HCT116 (cell line): ENCODE measurements around the gene VEPH1. TPM values are rescaled to one million over a fixed set of nuclear protein-coding genes. Genes with fewer than 3 reads are reported as not detected.

Experiments
- ATAC-seq: fragments of 200-7000 bp; cut with Tn5 transposase; 2 replicates; pipeline ENCODE4 v1.9.1; 2020; ENCODE audit warnings: mild to moderate bottlenecking, moderate library complexity
- BruUV-seq: library from RNA; stranded (reverse); fragments of 400-500 nt; replicated peaks from 2 replicates; lab custom pipeline; 2021; lab: Mats Ljungman, UMichigan
- CTCF ChIA-PET: fragments of 300-600 bp; sonication (Branson Sonifier 250); formaldehyde crosslinking; loops from one replicate; lab custom pipeline; 2021; ENCODE audit warnings: antibody characterized with exemption; lab: Charles Lee
- POLR2A ChIA-PET: fragments of 300-600, 350-600 bp; sonication (Branson Sonifier 250); formaldehyde crosslinking; loops from one replicate; lab custom pipeline; 2021; ENCODE audit warnings: antibody characterized with exemption; lab: Charles Lee
- RAD21 ChIA-PET, 2 experiments: fragments of 300-600 bp; sonication (Branson Sonifier 250); formaldehyde crosslinking; loops; one replicate each; lab custom pipeline; 2023; ENCODE audit warnings: low total read pairs in 2 of 2; ENCODE audit not compliant: uncharacterized antibody in 2 of 2, unreplicated experiment in 2 of 2, low non-redundant PET in 1 of 2; lab: Charles Lee
- DNase-seq: peaks from one replicate; pipeline ENCODE4 v3.0.0-alpha.2; 2010; ENCODE audit warnings: low read depth, low spot score
- H2AFZ ChIP-seq: fragments of 200-600 bp; shearing (Covaris generic), sonication (generic); 2 replicates; pipeline ENCODE4 v1.6.1; 2017; ENCODE audit warnings: low read depth, mixed run types, mixed read lengths, antibody characterized with exemption, low read length; ENCODE audit not compliant: poor library complexity, severe bottlenecking
- H3K27ac ChIP-seq: 2 replicates; pipeline ENCODE4 v1.5.1; 2012; ENCODE audit warnings: low read depth, low read length
- H3K27me3 ChIP-seq: fragments of 200-600 bp; sonication (generic); 2 replicates; pipeline ENCODE4 v1.6.1; 2016; ENCODE audit warnings: mixed run types, low read length, mixed read lengths; ENCODE audit not compliant: insufficient read depth
- H3K36me3 ChIP-seq, 2 experiments: fragments of 200-500 bp in 1 of 2; fragments of 200-600 bp in 1 of 2; sonication (Bioruptor generic) in 1 of 2; sonication (generic) in 1 of 2; 2 replicates each; pipeline versions ENCODE4 v1.5.1 to v1.6.1; 2014 to 2016; ENCODE audit warnings: low read length in 2 of 2, inconsistent platforms in 1 of 2, mixed read lengths in 1 of 2, mixed run types in 1 of 2; ENCODE audit not compliant: insufficient read depth in 2 of 2, control insufficient read depth in 1 of 2
- H3K4me1 ChIP-seq, 2 experiments: fragments of 200-600 bp in 1 of 2; sonication (generic) in 1 of 2; 2 replicates each; pipeline versions ENCODE4 v1.5.1 to v1.6.1; 2012 to 2017; ENCODE audit warnings: low read length in 2 of 2, inconsistent platforms in 1 of 2, mild to moderate bottlenecking in 1 of 2, mixed read lengths in 1 of 2, mixed run types in 1 of 2, moderate library complexity in 1 of 2; ENCODE audit not compliant: insufficient read depth in 2 of 2, control insufficient read depth in 1 of 2
- H3K4me2 ChIP-seq: fragments of 200-600 bp; sonication (generic); 2 replicates; pipeline ENCODE4 v1.6.1; 2017; ENCODE audit warnings: mixed run types, low read length, mixed read lengths
- H3K4me3 ChIP-seq, 2 experiments: fragments of 200-600 bp in 1 of 2; sonication (generic) in 1 of 2; replicated peaks in 1 of 2; 2 replicates each; pipeline ENCODE4 v1.5.1; 2011 to 2016; ENCODE audit warnings: low read length in 2 of 2, control low read depth in 1 of 2, low read depth in 1 of 2, mild to moderate bottlenecking in 1 of 2, mixed read lengths in 1 of 2, mixed run types in 1 of 2
- H3K79me2 ChIP-seq: fragments of 200-600 bp; sonication (generic); 2 replicates; pipeline ENCODE4 v1.6.1; 2017; ENCODE audit warnings: mild to moderate bottlenecking, mixed run types, low read length, moderate library complexity, mixed read lengths; ENCODE audit not compliant: insufficient read depth
- H3K9ac ChIP-seq: fragments of 200-600 bp; sonication (generic); 2 replicates; pipeline ENCODE4 v1.6.1; 2016; ENCODE audit warnings: low read length, mixed read lengths
- H3K9me2 ChIP-seq: fragments of 200-600 bp; sonication (generic), shearing (Covaris generic); 2 replicates; pipeline ENCODE4 v1.6.1; 2017; ENCODE audit warnings: mixed run types, mild to moderate bottlenecking, moderate library complexity; ENCODE audit not compliant: insufficient read depth
- H3K9me3 ChIP-seq, 2 experiments: fragments of 200-500 bp in 1 of 2; fragments of 200-600 bp in 1 of 2; sonication (Bioruptor generic) in 1 of 2; sonication (generic) in 1 of 2; 2 replicates each; pipeline ENCODE4 v1.6.1; 2014 to 2017; ENCODE audit warnings: low read length in 2 of 2, mixed read lengths in 2 of 2, inconsistent platforms in 1 of 2, low read depth in 1 of 2, mild to moderate bottlenecking in 1 of 2, mixed run types in 1 of 2, moderate library complexity in 1 of 2; ENCODE audit not compliant: control insufficient read depth in 1 of 2, insufficient read depth in 1 of 2
- H4K20me1 ChIP-seq: fragments of 200-600 bp; sonication (generic), shearing (Covaris generic); 2 replicates; pipeline ENCODE4 v1.6.1; 2017; ENCODE audit warnings: mixed run types, mild to moderate bottlenecking, moderate library complexity; ENCODE audit not compliant: insufficient read depth
- CBX3 ChIP-seq: IDR thresholded peaks from 2 replicates; pipeline ENCODE4 v1.6.1; 2012; ENCODE audit warnings: low read depth
- CEBPB ChIP-seq: IDR thresholded peaks from 2 replicates; pipeline ENCODE4 v1.6.1; 2012; ENCODE audit warnings: low read depth
- CTCF ChIP-seq, 3 experiments: fragments of 200-600 bp in 1 of 3; sonication (generic) in 1 of 3; IDR thresholded peaks in 2 of 3; conservative IDR thresholded peaks in 1 of 3; 2 replicates each; pipeline ENCODE4 v1.5.1; 2012 to 2017; ENCODE audit warnings: low read depth in 2 of 3, low read length in 2 of 3, antibody characterized with exemption in 1 of 3, borderline replicate concordance in 1 of 3, control low read depth in 1 of 3, mild to moderate bottlenecking in 1 of 3, mixed read lengths in 1 of 3, mixed run types in 1 of 3, moderate library complexity in 1 of 3; ENCODE audit not compliant: insufficient read depth in 1 of 3
- EGR1 ChIP-seq: IDR thresholded peaks from 2 replicates; pipeline ENCODE4 v1.6.1; 2012; ENCODE audit warnings: low read depth
- EZH2 ChIP-seq: fragments of 200-600 bp; sonication (generic); IDR thresholded peaks from 2 replicates; pipeline ENCODE4 v1.6.1; 2017; ENCODE audit warnings: antibody characterized with exemption, mixed run types
- EZH2phosphoT487 ChIP-seq: fragments of 200-600 bp; IDR thresholded peaks from 2 replicates; pipeline ENCODE4 v1.6.1; 2018; ENCODE audit warnings: antibody characterized with exemption, borderline replicate concordance
- FOSL1 ChIP-seq: IDR thresholded peaks from 2 replicates; pipeline ENCODE4 v1.6.1; 2012; ENCODE audit warnings: low read depth
- MAX ChIP-seq: IDR thresholded peaks from 2 replicates; pipeline ENCODE4 v1.6.1; 2012
- POLR2A ChIP-seq: IDR thresholded peaks from 2 replicates; pipeline ENCODE4 v1.7.0; 2011; ENCODE audit warnings: borderline replicate concordance; ENCODE audit not compliant: insufficient read depth, insufficient read length; ENCODE audit errors: extremely low read depth
- POLR2AphosphoS5 ChIP-seq: IDR thresholded peaks from 2 replicates; pipeline ENCODE4 v1.6.1; 2011; ENCODE audit warnings: mild to moderate bottlenecking, low read depth, low read length, moderate library complexity
- SP1 ChIP-seq: IDR thresholded peaks from 2 replicates; pipeline ENCODE4 v1.6.1; 2012; ENCODE audit warnings: low read depth
- SRF ChIP-seq: IDR thresholded peaks from 2 replicates; pipeline ENCODE4 v1.6.1; 2012; ENCODE audit warnings: low read depth
- TCF7L2 ChIP-seq: IDR thresholded peaks from 2 replicates; pipeline ENCODE4 v1.7.0; 2011; ENCODE audit warnings: borderline replicate concordance, inconsistent platforms; ENCODE audit not compliant: insufficient read depth, insufficient read length; ENCODE audit errors: extremely low read depth
- YY1 ChIP-seq: IDR thresholded peaks from 2 replicates; pipeline ENCODE4 v1.6.1; 2011; ENCODE audit warnings: low read length, low read depth, moderate library complexity, mild to moderate bottlenecking; ENCODE audit not compliant: insufficient replicate concordance; ENCODE audit errors: extremely low read depth
- intact Hi-C: fragments of 100-400 bp; cut with micrococcal nuclease; formaldehyde crosslinking; loops from 2 replicates; pipeline ENCODE4 v1.10.0; 2022
- total RNA-seq: library from RNA; stranded (reverse); gene quantifications from one replicate; pipeline ENCODE4 v1.2.1, GENCODE V29; 2021; ENCODE audit not compliant: unreplicated experiment
- TF ChIP-seq, protein P1 (sequence below): IDR thresholded peaks from 2 replicates; pipeline ENCODE4 v1.6.1; 2012; ENCODE audit warnings: low read depth

Gene VEPH1
- total RNA-seq, 1 experiment from 2014 or later, result 4.9 TPM

DNA sequence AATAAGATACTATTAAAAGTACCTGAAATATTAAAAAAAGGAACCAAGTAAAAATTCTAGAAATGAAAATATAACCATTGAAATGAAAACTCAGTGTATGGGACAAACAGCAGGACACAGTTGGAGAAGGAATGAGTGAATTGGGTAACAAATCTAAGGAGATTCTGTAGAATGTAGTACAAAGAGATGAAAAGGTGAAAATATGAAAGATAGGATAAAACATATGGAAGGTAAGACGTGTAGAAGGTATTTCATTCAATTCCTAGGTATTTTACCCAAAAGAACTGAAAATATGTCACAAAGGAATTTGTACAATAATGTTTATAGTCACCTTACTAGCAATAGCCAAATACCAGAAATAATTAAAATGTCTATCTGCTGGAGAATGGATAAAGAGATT lies 260.4 kb downstream of the VEPH1 start:
- no peaks in the 10 kb centered on the region for H3K9me3 ChIP-seq
- H3K36me3 ChIP-seq, result no peaks in the 10 kb centered on the region
- BruUV-seq, result no TSS peak
- H3K4me1 ChIP-seq, result peaks cover under 1 to 6% of the 10 kb centered on the region in 2 experiments; a peak in 2 of 4 replicates
- no peak for DNase-seq
- POLR2A ChIA-PET, result no interaction called here
- RAD21 ChIA-PET, result no interaction called here
- no peaks in the 10 kb centered on the region for H3K27me3 ChIP-seq
- no peak for ATAC-seq
- H3K9me2 ChIP-seq, result no peaks in the 10 kb centered on the region
- CTCF ChIA-PET, result no interaction called here
- H3K4me3 ChIP-seq, result no peak overlapping the region
- no peaks in the 10 kb centered on the region for H3K79me2 ChIP-seq
- H3K4me2 ChIP-seq, result no peak overlapping the region
- H4K20me1 ChIP-seq, result no peaks in the 10 kb centered on the region
- H3K27ac ChIP-seq, result no peak overlapping the region
- no peak overlapping the region for H2AFZ ChIP-seq
- intact Hi-C loops, result no loop called here
- TF ChIP-seq EGR1 (no peak), FOSL1 (no peak), EZH2phosphoT487 (no peak)
- TF ChIP-seq, protein P1, sequence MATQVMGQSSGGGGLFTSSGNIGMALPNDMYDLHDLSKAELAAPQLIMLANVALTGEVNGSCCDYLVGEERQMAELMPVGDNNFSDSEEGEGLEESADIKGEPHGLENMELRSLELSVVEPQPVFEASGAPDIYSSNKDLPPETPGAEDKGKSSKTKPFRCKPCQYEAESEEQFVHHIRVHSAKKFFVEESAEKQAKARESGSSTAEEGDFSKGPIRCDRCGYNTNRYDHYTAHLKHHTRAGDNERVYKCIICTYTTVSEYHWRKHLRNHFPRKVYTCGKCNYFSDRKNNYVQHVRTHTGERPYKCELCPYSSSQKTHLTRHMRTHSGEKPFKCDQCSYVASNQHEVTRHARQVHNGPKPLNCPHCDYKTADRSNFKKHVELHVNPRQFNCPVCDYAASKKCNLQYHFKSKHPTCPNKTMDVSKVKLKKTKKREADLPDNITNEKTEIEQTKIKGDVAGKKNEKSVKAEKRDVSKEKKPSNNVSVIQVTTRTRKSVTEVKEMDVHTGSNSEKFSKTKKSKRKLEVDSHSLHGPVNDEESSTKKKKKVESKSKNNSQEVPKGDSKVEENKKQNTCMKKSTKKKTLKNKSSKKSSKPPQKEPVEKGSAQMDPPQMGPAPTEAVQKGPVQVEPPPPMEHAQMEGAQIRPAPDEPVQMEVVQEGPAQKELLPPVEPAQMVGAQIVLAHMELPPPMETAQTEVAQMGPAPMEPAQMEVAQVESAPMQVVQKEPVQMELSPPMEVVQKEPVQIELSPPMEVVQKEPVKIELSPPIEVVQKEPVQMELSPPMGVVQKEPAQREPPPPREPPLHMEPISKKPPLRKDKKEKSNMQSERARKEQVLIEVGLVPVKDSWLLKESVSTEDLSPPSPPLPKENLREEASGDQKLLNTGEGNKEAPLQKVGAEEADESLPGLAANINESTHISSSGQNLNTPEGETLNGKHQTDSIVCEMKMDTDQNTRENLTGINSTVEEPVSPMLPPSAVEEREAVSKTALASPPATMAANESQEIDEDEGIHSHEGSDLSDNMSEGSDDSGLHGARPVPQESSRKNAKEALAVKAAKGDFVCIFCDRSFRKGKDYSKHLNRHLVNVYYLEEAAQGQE, result no peak
- H3K9ac ChIP-seq, result no peak overlapping the region

DNA sequence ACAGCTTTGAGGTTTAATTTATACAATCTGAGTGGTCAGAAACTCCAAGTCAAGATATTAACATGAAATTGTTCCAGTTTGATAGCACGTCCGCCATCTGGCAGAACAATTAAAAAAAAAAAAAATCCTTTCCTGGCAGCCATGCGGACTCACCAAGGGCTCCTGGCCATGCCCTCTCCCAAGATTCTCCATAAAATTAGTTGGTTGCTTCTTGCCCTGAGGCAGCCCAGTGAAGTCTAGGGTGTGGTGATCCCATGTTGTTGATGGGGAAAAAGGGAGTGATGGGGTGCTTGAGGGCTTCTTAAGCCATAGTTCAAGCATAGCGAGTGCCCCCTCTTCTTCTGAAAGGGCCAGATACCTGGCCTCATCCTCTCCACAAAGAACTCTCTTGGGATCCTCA lies 261.6 kb downstream of the VEPH1 start:
- ChIA-PET POLR2A (no interaction called here), RAD21 (no interaction called here), CTCF (interaction anchor here (0.7 kb wide), 1 partner anchor 1725 kb away, joined by 3 read pairs; no protein-coding TSS in a partner anchor)
- DNase-seq (no peak), ATAC-seq (no peak)
- Histone ChIP-seq H2AFZ (no peak overlapping the region), H4K20me1 (no peaks in the 10 kb centered on the region), H3K4me3 (no peak overlapping the region), H3K4me2 (no peak overlapping the region), H3K9me3 (no peaks in the 10 kb centered on the region), H3K36me3 (no peaks in the 10 kb centered on the region), H3K79me2 (no peaks in the 10 kb centered on the region), H3K27me3 (no peaks in the 10 kb centered on the region), H3K27ac (no peak overlapping the region), H3K9me2 (no peaks in the 10 kb centered on the region), H3K9ac (no peak overlapping the region), H3K4me1 (no peaks in the 10 kb centered on the region)
- BruUV-seq, result no TSS peak
- intact Hi-C loops, result no loop called here
- TF ChIP-seq POLR2A (no peak), CBX3 (no peak), EZH2 (no peak), SRF (no peak), YY1 (no peak), CTCF (IDR thresholded peaks at IDR 0.05 in 2 of 3, conservative IDR thresholded peaks at IDR 0.05 in 1 of 3; ENCODE audit: borderline replicate concordance in 1 of 3, insufficient read depth in 1 of 3, low read depth in 2 of 3, low read length in 2 of 3) (no peak), FOSL1 (no peak), SP1 (no peak), CEBPB (no peak), TCF7L2 (no peak), MAX (no peak), POLR2AphosphoS5 (no peak)
